Stimulated activated CD8-positive, alpha-beta memory T cell treated with anti-CD3 and anti-CD28 coated beads, Interleukin-2, amount 100 ng/mL, for 48 hours (primary cell): Measurements from ENCODE around the gene C8B.

Source experiments
- DNase-seq, 2 donors: peaks; one replicate each; pipeline ENCODE4 v3.0.0-alpha.2; 2020; ENCODE audit warnings: low read depth in 2 of 2

C8B gene

GRCh38 chr1:56965916-56966697 is at the start of gene C8B:
C8B (minus strand) TSS chr1:56966015; CDS start chr1:56965948, 67 bp downstream.
- DNase-seq = no peak

- DNase-seq = no peak
These were observed 49.3 kb upstream of the C8B start for GRCh38 chr1:57015071-57015470.

DNA sequence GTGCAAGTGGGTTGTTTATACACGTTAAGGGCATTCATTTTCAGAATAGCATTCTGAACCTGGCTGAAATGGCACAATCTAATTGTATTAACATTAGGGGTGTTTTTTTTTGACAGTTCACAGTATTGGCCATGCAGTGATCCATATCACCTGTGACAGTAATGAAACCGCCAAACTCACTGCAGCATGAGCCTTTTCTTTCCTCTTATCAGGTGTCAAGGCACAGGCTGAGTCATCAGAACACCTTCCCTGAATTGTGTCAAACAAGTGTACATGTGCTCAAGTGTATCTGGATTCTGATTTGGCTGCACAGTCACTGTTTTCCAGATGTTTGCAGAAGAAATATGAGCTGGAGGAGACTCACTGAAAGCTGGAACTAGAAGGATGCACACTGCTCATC is 47.7 kb upstream of the C8B start:
- DNase-seq = no peak

DNA sequence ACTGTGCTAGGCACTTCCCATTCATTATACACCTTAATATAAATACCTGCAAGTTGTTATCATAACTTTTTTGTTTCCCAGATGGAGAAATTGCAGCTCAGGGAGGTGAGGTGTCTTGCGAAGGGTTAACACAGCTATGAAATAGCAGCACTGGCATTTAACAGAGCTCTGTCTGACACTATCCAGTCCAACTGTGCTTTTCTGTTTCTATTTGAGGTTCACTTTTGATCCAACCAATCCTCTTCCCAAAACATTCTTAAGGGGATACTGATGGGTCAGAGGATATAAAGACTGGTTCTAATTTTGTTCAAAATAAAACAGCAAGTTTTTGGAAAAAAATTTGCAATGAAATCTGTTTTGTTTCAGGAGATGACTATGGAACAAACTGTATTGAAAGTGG is 46.5 kb upstream of the C8B start:
- no peak for DNase-seq

DNA sequence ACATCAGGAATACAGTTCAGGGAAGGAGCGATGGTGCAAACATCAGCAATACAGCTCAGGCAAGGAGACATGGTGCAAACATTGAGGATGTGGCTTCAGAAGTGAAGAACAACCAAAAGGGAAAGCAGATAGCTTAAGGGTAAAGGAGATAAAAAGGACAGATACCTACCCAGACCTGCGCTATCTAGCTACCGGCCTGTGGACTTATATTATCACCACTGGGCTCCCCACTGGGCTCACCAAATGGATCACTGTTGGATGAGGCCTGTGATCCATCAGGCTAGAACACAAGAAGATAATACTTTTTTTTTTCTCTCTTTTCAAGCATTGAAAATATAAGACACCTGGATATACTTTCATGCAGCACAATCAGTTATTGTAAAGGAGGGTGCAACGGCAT is 44.7 kb upstream of the C8B start:
- no peak for DNase-seq

- DNase-seq = no peak
These were observed 42.1 kb upstream of the C8B start for GRCh38 chr1:57007948-57008347.

GRCh38 chr1:57007472-57007871 is 41.7 kb upstream of the C8B start:
- no peak for DNase-seq

DNA sequence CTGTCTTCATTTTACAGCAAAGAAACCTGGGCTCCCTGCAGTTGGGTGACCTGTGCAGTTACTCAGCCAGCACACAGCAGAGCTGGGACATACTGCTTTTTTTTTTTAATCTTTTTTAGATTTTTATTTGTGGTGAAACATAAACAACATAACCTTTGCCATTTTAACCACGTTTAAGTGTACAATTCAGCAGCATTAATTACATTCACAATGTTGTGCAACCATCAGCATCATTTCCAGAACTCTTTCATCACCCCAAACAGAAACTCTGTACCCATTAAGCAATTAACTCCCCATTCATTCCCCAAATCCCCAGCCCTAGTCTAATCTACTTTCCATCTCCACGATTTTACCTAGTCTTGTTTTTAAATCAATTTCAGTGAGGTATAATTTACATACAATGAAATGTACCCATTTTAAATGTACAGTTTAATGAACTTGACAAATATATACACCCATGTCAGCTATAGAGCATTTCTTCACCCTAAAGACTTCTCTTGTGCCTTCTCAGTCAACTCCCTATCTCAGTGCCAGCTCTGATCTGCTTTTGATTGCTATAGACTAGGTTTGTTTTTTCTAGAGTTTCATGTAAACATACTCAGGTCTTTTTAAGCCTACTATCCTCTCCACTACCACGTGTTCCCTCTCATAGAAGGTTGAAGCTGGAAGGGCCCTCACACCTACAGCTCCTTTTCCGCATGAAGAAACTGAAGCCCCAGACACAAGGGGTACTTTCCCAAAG is 37.8 kb upstream of the C8B start:
- no peak for DNase-seq

- no peak for DNase-seq
These were observed 29.7 kb upstream of the C8B start for GRCh38 chr1:56995414-56996100.

- DNase-seq = no peak
These were observed 27.7 kb upstream of the C8B start for GRCh38 chr1:56993475-56993874.

GRCh38 chr1:56992318-56993125 is 26.7 kb upstream of the C8B start:
- no peak for DNase-seq

- no peak for DNase-seq
These were observed 25.8 kb upstream of the C8B start for GRCh38 chr1:56991576-56991975.

GRCh38 chr1:56986397-56986796 is 20.6 kb upstream of the C8B start:
- no peak for DNase-seq

GRCh38 chr1:56985857-56986256 is 20.0 kb upstream of the C8B start:
- no peak for DNase-seq

- no peak for DNase-seq
These were observed 17.7 kb upstream of the C8B start for GRCh38 chr1:56983484-56983883.

GRCh38 chr1:56979986-56980755 is 14.4 kb upstream of the C8B start:
- DNase-seq = no peak

- no peak for DNase-seq
These were observed 13.0 kb upstream of the C8B start for GRCh38 chr1:56978819-56979218.

DNA sequence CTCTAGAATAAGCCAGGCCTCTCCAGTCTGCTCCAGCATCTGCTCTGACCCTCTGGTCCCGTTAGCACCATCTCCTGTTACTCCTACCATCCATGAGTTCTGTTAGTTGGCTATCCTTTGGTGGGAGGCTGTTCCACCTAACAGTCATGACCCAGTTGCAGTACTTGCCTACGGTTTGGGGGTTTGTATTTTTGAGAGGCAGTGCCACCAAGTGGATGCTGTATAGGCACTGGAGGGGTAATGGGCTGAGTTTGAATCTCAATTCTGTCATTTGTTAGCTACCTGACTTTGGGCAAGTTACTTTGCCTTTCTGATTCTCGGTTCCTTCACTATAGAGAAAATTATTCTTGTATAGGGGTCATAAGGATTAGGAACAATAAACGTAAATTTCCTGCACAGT is 12.1 kb upstream of the C8B start:
- DNase-seq = no peak

- no peak for DNase-seq
These were observed 9.6 kb upstream of the C8B start for GRCh38 chr1:56975446-56975845.

GRCh38 chr1:56973923-56974742 is 8.3 kb upstream of the C8B start:
- DNase-seq = no peak
